ENCODE results near the gene BEND2.

- TF ChIP-seq CTCF (IDR thresholded peaks at IDR 0.05; ENCODE audit: poor library complexity, severe bottlenecking), result no peak
- no peak for TF ChIP-seq REST (IDR thresholded peaks at IDR 0.05; ENCODE audit: borderline replicate concordance)
- no peak for TF ChIP-seq EZH2 (IDR thresholded peaks at IDR 0.05; ENCODE audit: borderline replicate concordance, insufficient read depth, low read length, poor library complexity, severe bottlenecking)
- TF ChIP-seq EP300 (conservative IDR thresholded peaks at IDR 0.05; ENCODE audit: poor library complexity, severe bottlenecking), result no peak
- TF ChIP-seq RAD21 (conservative IDR thresholded peaks at IDR 0.05), result no peak
- no peak for TF ChIP-seq TAF1 (IDR thresholded peaks at IDR 0.05; ENCODE audit: low read depth)
- TF ChIP-seq POLR2AphosphoS5 (IDR thresholded peaks at IDR 0.05), result no peak
- no peak for TF ChIP-seq SMC3 (conservative IDR thresholded peaks at IDR 0.05; ENCODE audit: poor library complexity)
These were observed 32.1 kb upstream of the BEND2 start for GRCh38 chrX:18252644-18253359.
